ENCODE results near the gene DHRS7.
A peak's percentile ranks its signal among the peaks of the same experiment; 100 is the strongest.

DHRS7 gene

DNA sequence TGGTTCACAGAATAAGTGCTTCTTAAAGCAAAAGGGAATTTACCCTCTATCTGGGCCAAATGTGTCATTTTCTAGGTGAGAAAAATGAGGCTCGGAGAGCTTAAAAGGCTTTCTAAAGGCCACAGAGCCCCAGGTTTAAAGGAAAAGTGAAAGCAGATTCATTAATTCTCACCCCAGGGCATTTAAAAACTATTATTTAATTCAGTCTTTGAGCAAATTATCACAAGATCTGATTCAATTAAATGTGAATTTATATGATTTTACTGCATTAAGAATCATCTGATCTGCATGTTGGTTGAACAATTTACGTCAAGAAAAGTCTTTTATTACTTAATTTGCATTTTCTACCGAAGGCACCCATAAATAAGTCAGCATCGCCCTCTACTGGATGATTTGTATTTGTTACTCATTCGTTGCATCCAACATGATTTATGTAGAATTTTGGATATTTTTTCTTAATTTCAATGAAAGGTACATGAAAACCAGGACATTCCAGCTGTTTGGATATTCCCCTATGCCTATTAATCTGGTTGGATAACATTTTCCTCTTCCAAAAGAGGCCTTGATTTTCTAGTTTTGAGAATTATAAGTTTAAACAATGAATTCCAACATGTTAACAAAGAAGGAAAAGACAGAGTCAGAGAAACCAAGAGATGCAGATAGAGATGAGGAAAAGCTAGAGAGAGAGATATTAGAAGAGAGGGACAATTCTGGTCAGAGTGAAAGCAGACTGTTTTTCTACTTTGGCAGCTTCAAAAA lies 19.1 kb upstream of the DHRS7 start:
- peak in 1 of 2 experiments; percentile 42 for DNase-seq

GRCh38 chr14:60183741-60184140 lies 18.5 kb upstream of the DHRS7 start:
- DNase-seq, result no peak

DNA sequence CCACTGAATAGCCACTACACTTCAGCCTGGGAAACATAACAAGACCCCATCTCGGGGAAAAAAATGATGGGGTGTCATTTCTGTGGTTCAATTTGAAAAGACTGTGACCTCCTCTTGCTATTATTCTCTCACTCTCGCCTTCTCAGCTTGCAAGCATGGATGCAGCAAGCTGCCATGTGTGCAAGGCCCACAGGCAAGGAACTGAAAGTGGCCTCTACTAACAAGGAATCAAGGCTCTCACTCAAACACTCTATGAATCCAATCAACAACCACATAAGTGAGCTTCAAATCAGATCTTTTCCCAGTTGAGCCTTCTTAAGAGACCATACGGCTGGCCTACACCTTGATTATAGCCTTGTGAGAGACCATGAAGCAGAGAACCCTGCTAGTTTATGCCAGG lies 17.9 kb upstream of the DHRS7 start:
- no peak for DNase-seq

DNA sequence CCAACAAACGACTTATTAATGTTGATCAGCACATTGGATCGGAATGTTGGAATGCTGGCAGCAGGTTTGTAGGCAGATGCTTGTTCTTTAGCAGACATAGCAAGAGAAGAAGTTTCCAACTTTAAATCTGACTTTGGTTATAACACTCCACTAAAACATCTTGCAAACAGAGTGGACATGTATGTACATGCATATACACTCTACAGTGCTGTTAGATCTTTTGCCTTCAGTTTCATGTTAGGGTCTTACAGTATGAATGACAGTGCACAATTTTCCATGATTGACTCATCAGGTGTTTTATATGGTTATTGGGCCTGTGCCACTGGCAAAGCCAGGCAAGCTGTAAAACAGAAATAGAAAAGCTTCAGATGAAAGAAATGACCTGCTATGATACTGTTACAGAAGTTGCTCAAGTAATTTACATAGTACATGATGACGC lies 14.3 kb upstream of the DHRS7 start:
- no peak for DNase-seq

DNA sequence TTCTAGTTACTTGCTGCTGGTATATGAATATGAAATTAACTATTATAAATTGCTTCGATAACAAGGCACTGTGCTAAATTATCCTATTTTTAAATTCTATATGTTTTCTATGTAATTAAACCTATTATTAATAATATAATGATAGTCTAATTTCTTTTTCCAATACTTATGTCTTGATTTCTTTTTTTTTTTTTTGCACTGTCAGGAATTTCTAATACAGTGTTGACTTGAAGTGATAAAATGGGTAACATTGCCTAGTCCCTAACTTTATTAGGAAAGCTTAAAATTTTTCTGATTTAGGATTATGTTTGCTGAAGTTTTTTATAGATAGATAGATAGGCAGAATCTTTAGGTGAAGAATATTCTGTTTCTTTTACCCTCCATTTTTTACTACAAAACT lies 13.6 kb upstream of the DHRS7 start:
- DNase-seq, result no peak

- DNase-seq, result no peak
Observed at GRCh38 chr14:60178164-60178563, 13.0 kb upstream of the DHRS7 start.

DNA sequence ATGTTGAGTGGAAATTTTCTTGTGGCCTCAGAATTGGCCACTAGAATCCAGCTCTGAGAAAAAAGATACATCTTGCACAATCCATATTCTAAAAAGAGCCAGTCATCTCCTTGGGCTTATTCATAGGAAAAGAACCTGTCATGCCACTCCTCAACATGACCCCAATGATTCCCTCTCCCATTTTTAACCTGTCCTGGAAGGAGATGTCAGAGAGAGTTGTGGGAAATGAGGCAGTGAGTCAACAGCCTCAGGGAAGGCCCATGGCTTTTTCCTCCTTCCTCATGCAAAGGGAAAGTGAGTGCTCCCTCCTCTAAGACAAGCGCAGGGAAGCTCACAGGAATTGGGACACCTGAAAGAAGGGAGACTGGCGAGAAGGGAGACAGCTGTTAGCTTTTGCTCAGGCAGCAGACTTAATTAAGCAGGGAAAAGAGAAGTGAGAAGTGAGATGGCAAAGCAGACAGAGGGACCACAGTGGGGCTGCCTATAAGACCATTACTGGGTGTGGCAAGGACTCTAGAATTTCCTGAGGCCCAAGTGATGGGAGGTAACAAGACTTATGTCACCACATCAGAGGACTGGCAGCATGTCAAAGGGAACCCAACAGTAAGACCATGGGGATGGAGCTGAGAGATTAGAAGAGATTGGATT lies 10.2 kb upstream of the DHRS7 start:
- no peak for DNase-seq

DNA sequence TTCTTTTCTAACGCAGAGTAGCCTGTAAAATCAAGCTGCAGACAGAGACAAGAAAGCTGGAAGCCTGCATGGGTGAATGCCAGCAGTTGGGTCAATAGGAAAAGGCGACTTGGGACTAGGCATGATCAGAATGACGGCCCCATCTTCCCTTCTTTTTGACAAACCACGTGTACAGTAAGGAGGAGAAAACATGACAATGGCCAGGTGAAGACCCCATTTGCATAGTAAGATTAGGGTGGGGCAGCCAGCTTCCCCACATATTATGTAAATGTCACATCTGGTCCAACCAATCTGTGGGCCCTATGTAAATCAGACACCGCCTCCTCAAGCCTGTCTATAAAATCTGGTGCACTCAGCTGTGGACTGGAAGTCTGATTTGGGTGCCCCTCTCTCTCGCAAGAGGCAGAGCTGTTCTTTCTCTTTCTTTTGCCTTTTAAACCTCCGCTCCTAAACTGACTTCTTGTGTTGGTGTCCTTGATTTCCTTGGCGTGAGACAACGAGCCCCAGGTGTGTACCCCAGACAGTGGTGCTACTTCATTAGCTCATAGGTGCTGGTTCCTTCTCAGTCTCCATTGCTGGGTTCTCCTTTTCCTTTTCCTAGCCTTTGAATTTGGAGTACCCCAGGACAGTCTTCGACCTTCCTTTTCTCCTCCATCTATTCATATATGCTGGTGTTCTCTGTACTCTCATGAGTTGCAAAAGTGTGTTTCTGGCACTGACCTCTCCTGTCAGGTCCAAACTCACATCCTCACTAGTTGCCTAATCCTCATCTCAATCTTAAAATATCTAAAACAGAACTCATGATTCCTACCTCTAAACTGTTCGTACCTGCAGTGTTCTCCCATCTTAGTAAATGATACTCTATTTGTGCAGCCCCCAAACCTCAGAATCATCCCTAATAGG lies 9.4 kb upstream of the DHRS7 start:
- DNase-seq, result no peak

DNA sequence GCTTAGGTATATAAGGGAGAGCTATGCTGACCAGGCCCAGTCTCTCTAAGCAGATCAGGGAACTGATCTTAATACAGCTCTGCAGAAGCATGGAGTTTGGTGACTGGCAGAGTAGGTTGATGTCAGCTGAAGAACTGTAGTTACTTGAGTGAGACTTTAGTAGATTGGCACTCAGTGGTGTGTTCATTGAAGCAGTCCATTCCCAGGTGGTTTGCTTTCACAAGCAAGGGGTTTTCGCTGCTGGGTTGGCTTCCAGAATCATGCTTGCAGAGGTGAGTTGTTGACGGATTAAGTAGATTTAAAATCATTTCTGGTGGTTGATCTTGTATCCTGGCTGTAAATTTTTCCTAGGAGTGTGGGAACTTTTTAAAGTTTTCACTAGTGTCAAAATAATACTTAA lies 6.5 kb upstream of the DHRS7 start:
- no peak for DNase-seq

DNA sequence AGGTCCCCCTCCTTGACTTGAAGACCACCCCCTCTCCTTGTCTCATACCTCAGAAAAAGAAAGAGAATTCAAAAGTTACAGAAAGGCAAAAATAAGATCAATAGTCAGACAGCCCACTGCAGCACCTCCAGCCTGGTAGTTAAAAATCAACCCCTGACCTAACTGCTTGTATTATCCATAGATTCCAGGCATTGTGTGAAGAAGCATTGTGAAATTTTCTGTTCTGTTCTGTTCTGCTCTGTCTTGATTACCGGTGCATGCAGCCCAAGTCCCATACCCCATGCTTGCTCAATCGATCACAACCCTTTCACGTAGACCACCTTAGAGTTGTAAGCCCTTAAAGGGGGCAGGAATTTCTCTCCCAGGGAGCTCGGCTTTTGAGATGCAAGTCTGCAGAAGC lies 5.8 kb upstream of the DHRS7 start:
- DNase-seq, result no peak

- DNase-seq, result no peak
Observed at GRCh38 chr14:60169722-60170121, 4.5 kb upstream of the DHRS7 start.

DNA sequence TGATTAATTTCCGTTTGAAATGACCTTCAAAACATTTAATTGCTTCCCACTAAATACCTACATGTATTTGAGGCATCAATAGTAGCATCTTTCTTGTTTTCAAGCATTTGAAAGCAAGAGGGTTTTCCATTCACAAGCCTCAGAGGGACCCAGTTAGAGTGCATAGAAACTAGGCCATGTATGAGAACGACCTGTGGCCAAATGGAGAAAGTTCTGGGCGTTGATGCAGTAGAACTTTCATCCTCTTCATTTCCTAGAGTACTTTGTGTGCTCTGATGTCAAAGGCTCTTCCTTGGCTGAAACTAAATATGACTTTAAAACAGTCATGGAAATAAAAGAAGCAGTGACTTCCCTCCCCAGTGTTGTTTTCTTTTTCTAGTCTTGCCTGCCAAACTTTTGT lies 944 bp upstream of the DHRS7 start:
- DNase-seq, result no peak

GRCh38 chr14:60165547-60165876 lies 314 bp upstream of the DHRS7 start:
- DNase-seq, result no peak

DNA sequence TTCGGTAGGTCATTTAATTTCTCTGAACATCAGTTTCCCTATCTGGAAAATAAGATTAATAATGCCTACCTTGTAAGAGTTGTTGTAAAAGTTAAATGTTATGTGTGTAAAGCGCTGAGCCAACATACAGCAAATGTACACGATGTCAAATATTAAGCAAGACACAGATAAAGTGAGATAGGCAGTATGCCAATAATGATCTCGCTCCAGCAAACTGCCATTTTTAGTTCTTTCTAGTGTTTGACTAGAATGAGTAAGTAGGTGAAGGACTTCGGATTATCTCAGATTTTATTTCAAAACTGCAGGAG lies 840 bp downstream of the DHRS7 start:
- DNase-seq, result no peak

GRCh38 chr14:60163693-60164092 lies 1.5 kb downstream of the DHRS7 start:
- DNase-seq, result no peak

- no peak for DNase-seq
Observed at GRCh38 chr14:60161196-60162107, 3.7 kb downstream of the DHRS7 start.

DNA sequence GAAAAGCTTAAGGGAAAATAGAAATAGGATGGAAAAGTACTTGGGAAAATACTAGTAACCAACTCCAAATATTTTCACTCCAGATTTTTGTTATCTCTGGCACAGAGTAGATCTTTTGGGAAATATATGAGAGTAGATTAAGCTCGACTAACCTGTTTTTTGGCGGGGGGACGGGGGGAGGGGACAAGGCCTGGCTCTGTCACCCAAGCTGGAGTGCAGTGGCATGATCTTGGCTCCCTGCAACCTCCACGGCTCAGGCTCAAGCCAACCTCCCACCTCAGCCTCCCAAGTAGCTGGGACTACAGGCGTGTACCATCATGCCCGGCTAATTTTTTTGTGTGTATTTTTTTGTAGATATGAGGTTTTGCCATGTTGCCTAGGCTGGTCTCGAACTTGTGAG lies 4.8 kb downstream of the DHRS7 start:
- no peak for DNase-seq

GRCh38 chr14:60154671-60155070 lies 10.5 kb downstream of the DHRS7 start:
- DNase-seq, result no peak

DNA sequence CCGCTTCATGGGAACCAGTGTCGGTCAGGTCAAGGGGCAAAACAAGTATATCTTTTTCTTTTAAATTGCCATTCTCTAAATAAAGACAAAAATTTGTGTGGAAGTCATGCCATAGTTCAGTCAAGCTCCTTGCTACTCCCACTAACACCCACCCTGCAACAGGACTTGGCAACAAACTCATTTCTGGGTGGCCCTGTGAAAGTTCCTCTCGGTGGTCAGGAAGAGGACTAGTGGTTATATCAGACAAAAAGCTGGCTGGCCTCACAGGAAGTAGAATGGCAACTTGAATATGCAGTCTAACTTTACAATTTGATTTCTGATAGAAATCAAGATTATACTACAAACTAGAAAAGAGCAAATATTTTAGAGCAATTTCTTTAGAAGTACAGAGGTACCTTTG lies 11.2 kb downstream of the DHRS7 start:
- DNase-seq, result no peak

- peak; percentile 15 to 86 for DNase-seq
Observed at GRCh38 chr14:60151715-60152114, 13.5 kb downstream of the DHRS7 start.

GRCh38 chr14:60134702-60135101 lies 30.5 kb downstream of the DHRS7 start:
- DNase-seq, result no peak

GRCh38 chr14:60133487-60133886 lies 31.7 kb downstream of the DHRS7 start:
- DNase-seq, result no peak

- no peak for DNase-seq
Observed at GRCh38 chr14:60125918-60126317, 39.3 kb downstream of the DHRS7 start.

All from cerebellar nuclear complex (tissue), 1 donor.